ENCODE measurements around the gene CAP2. TPM values are rescaled to one million over a fixed set of nuclear protein-coding genes. Genes with fewer than 3 reads are reported as not detected.
A peak's percentile ranks its signal among the peaks of the same experiment; 100 is the strongest.

Gene CAP2
- total RNA-seq, 1 donor from 2014 or later: 15.5 TPM

DNA sequence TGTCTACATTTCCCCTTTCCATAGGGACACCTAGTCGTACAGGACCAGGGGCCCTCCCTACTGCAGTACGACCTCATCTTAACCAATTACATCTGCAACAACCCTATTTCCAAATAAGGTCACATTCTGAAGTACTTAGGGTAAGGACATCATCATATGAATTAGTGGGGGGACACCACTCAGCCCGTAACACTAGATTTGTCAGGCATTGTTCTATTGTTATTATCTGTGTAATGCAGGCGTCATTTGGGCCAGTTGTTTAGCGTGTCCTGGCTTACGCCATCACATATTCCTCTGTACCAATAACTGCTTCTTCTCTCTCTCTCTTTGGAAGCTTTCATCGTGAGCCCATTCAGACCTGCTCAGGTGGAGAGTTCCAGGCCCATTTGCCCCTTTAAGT lies 89.3 kb downstream of the CAP2 start:
- Mint-ChIP-seq H3K4me3 (ENCODE audit: low read depth) (no peak overlapping the region), H3K27me3 (no peaks in the 10 kb centered on the region), H3K4me1 (ENCODE audit: low read depth) (peaks cover 4% of the 10 kb centered on the region), H3K9me3 (ENCODE audit: low read depth) (no peaks in the 10 kb centered on the region), H3K27ac (no peak overlapping the region), H3K36me3 (ENCODE audit: insufficient read depth) (peaks cover 8% of the 10 kb centered on the region)
- TF ChIP-seq, protein P1, sequence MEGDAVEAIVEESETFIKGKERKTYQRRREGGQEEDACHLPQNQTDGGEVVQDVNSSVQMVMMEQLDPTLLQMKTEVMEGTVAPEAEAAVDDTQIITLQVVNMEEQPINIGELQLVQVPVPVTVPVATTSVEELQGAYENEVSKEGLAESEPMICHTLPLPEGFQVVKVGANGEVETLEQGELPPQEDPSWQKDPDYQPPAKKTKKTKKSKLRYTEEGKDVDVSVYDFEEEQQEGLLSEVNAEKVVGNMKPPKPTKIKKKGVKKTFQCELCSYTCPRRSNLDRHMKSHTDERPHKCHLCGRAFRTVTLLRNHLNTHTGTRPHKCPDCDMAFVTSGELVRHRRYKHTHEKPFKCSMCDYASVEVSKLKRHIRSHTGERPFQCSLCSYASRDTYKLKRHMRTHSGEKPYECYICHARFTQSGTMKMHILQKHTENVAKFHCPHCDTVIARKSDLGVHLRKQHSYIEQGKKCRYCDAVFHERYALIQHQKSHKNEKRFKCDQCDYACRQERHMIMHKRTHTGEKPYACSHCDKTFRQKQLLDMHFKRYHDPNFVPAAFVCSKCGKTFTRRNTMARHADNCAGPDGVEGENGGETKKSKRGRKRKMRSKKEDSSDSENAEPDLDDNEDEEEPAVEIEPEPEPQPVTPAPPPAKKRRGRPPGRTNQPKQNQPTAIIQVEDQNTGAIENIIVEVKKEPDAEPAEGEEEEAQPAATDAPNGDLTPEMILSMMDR (IDR thresholded peaks at IDR 0.05; ENCODE audit: unreplicated experiment): no peak
- DNase-seq (ENCODE audit: low spot score, unreplicated experiment): no peak

DNA sequence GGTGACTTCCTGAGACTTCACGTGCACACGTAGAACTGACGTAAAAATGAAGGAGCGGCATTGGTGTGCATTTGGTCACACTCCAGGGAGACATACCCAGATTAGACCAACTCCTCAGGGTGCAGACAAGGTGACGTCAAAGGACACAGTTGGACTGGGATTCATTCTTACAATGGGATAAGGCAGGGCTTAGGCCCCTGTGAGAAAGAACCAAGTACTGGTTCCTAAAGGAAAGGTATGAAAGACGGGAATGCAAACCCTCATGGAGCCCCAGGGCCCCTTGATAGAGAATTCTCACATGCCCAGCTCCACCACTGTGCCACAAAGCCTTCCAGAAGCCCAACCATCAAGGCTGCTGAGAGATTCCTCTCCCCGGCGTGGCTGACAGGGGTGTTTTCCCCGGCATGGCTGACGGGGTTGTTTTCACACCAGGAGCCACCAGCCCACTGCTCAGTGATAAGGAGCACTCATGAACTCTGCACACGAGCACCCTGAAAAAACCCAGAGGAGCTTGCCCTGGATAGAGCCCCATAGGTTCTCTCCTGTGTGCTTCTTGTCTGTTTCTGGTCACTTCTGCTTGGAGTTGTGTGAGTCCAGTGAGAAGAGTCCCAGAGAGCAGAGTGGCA lies 90.1 kb downstream of the CAP2 start:
- Mint-ChIP-seq H3K36me3 (ENCODE audit: insufficient read depth) (peaks cover 11% of the 10 kb centered on the region), H3K27me3 (no peaks in the 10 kb centered on the region), H3K9me3 (ENCODE audit: low read depth) (no peaks in the 10 kb centered on the region), H3K4me1 (ENCODE audit: low read depth) (peaks cover 4% of the 10 kb centered on the region), H3K27ac (no peak overlapping the region), H3K4me3 (ENCODE audit: low read depth) (no peak overlapping the region)
- TF ChIP-seq, protein P1 (IDR thresholded peaks at IDR 0.05; ENCODE audit: unreplicated experiment): no peak
- no peak for DNase-seq (ENCODE audit: low spot score, unreplicated experiment)

DNA sequence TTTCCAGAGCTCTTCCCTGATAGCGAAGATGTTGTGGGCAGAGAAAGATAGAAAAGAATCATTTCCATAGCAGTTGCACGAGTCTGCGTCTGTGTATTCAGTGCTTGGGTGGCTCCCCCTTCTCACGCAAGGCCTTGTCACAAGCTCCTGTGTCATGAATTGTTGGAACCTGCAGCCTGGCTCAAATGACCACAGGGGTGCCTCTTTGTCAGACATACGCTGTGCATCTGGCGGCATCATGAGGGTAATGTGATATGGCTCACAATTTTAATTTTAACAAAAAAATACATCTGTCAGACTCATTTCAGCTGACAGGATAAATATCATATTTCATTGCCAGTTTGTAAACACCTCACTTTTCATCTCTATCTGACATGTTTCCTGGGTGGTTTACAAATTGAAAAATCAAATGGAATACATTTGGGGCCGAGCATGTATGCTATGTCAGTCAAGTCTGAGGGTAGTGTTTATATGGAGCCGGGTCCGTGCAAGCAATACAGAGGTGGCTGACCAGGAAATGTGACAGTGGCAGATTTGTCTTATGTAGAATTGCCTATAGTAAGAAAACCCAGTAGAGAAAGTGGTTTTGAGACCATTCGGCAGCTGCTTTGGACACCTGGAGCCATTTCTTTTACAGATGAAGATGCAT lies 90.9 kb downstream of the CAP2 start:
- H3K27me3 Mint-ChIP-seq: no peaks in the 10 kb centered on the region
- peaks cover 11% of the 10 kb centered on the region for H3K36me3 Mint-ChIP-seq (ENCODE audit: insufficient read depth)
- H3K4me1 Mint-ChIP-seq (ENCODE audit: low read depth): peaks cover 4% of the 10 kb centered on the region
- TF ChIP-seq, protein P1 (IDR thresholded peaks at IDR 0.05; ENCODE audit: unreplicated experiment): no peak
- no peak overlapping the region for H3K27ac Mint-ChIP-seq
- no peak for DNase-seq (ENCODE audit: low spot score, unreplicated experiment)
- H3K9me3 Mint-ChIP-seq (ENCODE audit: low read depth): no peaks in the 10 kb centered on the region
- no peak overlapping the region for H3K4me3 Mint-ChIP-seq (ENCODE audit: low read depth)

DNA sequence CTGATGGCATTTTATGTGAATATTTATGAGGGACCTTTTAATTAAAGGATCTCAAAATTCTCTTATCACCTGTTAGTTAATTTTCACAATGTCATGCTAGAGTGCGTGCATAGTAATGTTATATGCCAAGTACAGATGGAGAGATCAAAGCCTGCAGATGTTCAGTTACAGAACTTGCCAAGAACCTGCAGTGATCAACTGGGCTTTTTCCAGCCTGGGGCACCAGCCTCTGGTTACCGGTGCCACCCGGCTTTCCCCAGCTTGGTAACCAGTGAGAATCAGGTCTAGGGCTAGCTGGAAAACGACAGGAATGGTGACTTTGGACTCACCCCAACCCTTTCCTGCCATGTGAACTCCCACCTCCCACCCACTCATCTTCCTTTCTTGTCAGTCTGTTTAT lies 91.8 kb downstream of the CAP2 start:
- H3K4me3 Mint-ChIP-seq (ENCODE audit: low read depth): no peak overlapping the region
- no peaks in the 10 kb centered on the region for H3K27me3 Mint-ChIP-seq
- TF ChIP-seq, protein P1 (IDR thresholded peaks at IDR 0.05; ENCODE audit: unreplicated experiment): no peak
- DNase-seq (ENCODE audit: low spot score, unreplicated experiment): no peak
- no peaks in the 10 kb centered on the region for H3K9me3 Mint-ChIP-seq (ENCODE audit: low read depth)
- peaks cover 11% of the 10 kb centered on the region for H3K36me3 Mint-ChIP-seq (ENCODE audit: insufficient read depth)
- H3K4me1 Mint-ChIP-seq (ENCODE audit: low read depth): peaks cover 4% of the 10 kb centered on the region
- no peak overlapping the region for H3K27ac Mint-ChIP-seq

DNA sequence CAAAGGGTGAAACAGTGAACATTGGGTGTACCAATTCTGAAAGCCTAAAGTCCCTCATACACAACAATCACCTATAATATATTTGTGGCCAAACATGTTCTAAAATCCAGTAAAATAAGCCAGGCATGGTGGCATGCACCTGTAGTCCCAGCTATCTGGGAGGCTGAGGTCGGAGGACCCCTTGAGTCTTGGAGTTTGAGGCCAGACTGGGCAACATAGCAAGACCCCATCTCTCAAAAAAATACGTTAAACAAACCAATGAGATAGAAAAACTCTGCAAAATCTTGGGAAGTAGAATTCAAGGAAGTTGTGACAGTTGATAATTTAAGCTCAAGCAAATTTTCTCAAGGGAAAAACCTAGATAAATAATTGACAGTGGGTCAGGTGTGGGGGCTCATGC lies 92.6 kb downstream of the CAP2 start:
- Mint-ChIP-seq H3K36me3 (ENCODE audit: insufficient read depth) (peaks cover 13% of the 10 kb centered on the region), H3K27me3 (no peaks in the 10 kb centered on the region), H3K9me3 (ENCODE audit: low read depth) (no peaks in the 10 kb centered on the region), H3K4me1 (ENCODE audit: low read depth) (peaks cover 4% of the 10 kb centered on the region), H3K27ac (peak overlapping the region; percentile 52), H3K4me3 (ENCODE audit: low read depth) (no peak overlapping the region)
- TF ChIP-seq, protein P1 (IDR thresholded peaks at IDR 0.05; ENCODE audit: unreplicated experiment): no peak
- DNase-seq (ENCODE audit: low spot score, unreplicated experiment): no peak
